ENCODE measurements around the gene ACTL7A.
A peak's percentile ranks its signal among the peaks of the same experiment; 100 is the strongest.

Gene ACTL7A

GRCh38 chr9:108851138-108851537 is 10.9 kb upstream of the ACTL7A start:
- DNase-seq, result no peak

- DNase-seq, result no peak
Observed at GRCh38 chr9:108852079-108852478, 10.0 kb upstream of the ACTL7A start.

- no peak for DNase-seq
Observed at GRCh38 chr9:108854094-108854493, 8.0 kb upstream of the ACTL7A start.

GRCh38 chr9:108854641-108855528 is 7.2 kb upstream of the ACTL7A start:
- DNase-seq, result no peak

- no peak for DNase-seq
Observed at GRCh38 chr9:108855529-108855886, 6.6 kb upstream of the ACTL7A start.

- no peak for DNase-seq
Observed at GRCh38 chr9:108855888-108856287, 6.2 kb upstream of the ACTL7A start, which contains the start of gene ACTL7B. TSS of gene ACTL7B (minus strand) at chr9:108855986. CDS start at chr9:108855930, 56 bp downstream.

- DNase-seq, result no peak
Observed at GRCh38 chr9:108857572-108857971, 4.5 kb upstream of the ACTL7A start.

GRCh38 chr9:108859459-108860114 is 2.5 kb upstream of the ACTL7A start:
- DNase-seq, result peak; percentile 6

- no peak for DNase-seq
Observed at GRCh38 chr9:108860354-108860753, 1.7 kb upstream of the ACTL7A start.

- DNase-seq, result no peak
Observed at GRCh38 chr9:108860764-108861163, 1.3 kb upstream of the ACTL7A start.

- DNase-seq, result no peak
Observed at GRCh38 chr9:108861464-108861863, 602 bp upstream of the ACTL7A start.

- no peak for DNase-seq
Observed at GRCh38 chr9:108863891-108864290, 1.8 kb downstream of the ACTL7A start.

GRCh38 chr9:108864446-108864845 is 2.4 kb downstream of the ACTL7A start:
- no peak for DNase-seq

- DNase-seq, result no peak
Observed at GRCh38 chr9:108865037-108865436, 3.0 kb downstream of the ACTL7A start.

GRCh38 chr9:108866001-108866420 is 3.9 kb downstream of the ACTL7A start:
- DNase-seq, result no peak

- DNase-seq, result no peak
Observed at GRCh38 chr9:108867116-108867515, 5.0 kb downstream of the ACTL7A start.

GRCh38 chr9:108867829-108868228 is 5.8 kb downstream of the ACTL7A start:
- no peak for DNase-seq

GRCh38 chr9:108869092-108869725 is 7.1 kb downstream of the ACTL7A start:
- no peak for DNase-seq

GRCh38 chr9:108874058-108874788 is 12.2 kb downstream of the ACTL7A start:
- no peak for DNase-seq

GRCh38 chr9:108876425-108876824 is 14.4 kb downstream of the ACTL7A start:
- DNase-seq, result no peak

- DNase-seq, result no peak
Observed at GRCh38 chr9:108877524-108877923, 15.5 kb downstream of the ACTL7A start.

GRCh38 chr9:108880738-108881316 is 18.8 kb downstream of the ACTL7A start:
- no peak for DNase-seq
